ENCODE measurements around the gene POLG.

DNA sequence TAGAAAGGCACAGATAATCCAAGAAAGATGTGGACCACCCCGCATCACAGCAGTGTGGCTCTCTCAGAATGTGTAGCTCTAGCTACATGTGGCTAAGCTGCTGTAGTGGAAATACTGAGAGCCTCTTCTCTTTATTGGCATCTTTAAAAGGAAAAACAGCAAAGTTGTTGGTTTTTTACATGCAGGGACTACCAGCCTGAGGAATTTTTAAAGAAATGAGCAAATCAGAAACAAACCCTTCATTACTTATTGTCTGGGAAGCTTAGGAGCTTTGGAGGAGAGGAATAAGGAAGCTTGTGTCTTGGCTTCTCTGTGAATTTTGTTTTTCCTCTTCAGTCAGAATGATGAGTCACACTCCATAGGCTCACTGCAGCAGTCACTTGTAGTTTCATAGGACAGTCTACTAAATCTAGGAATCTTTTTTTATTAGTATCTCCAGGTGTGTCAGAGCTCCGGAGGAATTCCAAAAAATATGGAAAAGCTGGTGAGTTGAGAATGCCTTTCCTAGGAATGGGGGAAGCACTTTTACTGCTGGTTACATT lies 27.5 kb downstream of the POLG start:
- no peak for TF ChIP-seq EZH2 (IDR thresholded peaks at IDR 0.05; ENCODE audit: borderline replicate concordance, low read depth, low read length, severe bottlenecking)
- no peak for TF ChIP-seq CTCF (IDR thresholded peaks at IDR 0.05; ENCODE audit: borderline replicate concordance, extremely low read depth, low read length, poor library complexity, severe bottlenecking)
